GM04504 (cell line): ENCODE results near the gene FAM83F.
"Not testable (repeated sequence)": the region's sequence is repeated elsewhere in the genome, so short reads cannot be mapped to it uniquely, and the experiment has no call there.

ENCODE experiments used
- DNase-seq: peaks from one replicate; pipeline ENCODE4 v3.0.0-alpha.2; 2012; ENCODE audit warnings: low read depth

The FAM83F gene

DNA sequence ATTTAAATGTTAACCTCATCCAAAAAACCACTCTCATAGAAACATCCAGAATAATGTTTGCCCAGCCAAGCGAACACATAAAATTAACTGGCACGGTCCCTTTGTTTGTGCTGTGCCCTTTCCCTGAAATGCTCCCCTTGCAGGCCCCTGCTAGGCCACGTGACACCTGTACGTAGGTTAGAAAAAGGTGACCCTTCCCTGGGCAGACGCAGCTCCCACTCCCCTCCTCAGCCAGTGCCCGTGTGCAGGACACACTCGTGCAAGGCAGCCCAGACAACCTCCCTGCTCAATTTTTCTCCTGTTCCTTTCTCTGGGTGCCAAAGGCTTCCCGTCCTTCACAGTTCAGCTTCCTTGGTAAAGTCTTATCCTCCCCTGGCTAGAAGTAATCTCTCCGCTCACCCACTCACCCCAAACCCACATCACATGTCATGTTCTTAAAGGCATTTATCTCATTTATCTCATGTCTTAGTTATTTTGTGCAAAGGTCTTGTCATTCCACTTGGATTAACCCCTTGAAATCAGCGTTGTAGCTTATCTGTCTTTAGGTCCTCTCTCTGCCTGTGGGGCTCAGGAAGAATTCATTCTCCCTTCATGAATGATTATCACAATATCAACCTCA lies 20.7 kb downstream of the FAM83F start:
- DNase-seq, result no peak

DNA sequence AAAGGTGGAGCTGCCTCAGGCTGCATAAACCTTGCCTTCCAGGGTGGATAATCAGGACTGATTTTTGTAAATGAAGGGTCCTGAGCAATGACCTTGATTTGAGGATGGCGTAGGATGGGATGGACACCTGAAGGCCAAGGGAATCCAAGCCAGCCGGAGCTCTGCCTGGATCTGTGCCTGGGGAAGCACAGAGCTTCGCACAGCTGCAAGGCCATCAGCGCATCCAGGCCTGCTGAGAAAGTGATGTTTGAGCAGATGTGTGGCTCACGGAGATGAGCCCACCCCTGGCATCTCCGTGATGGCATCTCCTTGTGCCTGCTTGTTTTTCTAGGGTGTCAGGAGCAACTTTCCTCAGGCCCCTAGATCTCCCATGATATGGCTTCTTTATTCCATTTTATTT lies 23.3 kb downstream of the FAM83F start:
- no peak for DNase-seq

DNA sequence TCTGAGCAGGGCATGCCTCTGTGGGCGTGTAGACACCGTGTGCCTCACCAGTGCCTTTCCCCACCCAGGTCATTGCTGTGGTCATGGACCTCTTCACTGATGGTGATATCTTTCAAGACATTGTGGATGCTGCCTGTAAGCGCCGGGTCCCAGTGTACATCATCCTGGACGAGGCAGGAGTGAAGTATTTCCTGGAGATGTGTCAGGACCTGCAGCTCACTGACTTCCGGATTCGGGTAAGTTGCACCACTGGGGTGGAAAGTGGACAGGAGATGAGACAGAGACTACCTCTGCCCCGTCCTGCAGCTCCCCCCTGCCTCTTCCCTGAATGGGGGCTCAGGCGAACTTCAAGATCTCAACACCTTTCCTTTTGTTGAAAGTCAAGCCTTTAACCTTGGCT lies 24.3 kb downstream of the FAM83F start:
- no peak for DNase-seq

DNA sequence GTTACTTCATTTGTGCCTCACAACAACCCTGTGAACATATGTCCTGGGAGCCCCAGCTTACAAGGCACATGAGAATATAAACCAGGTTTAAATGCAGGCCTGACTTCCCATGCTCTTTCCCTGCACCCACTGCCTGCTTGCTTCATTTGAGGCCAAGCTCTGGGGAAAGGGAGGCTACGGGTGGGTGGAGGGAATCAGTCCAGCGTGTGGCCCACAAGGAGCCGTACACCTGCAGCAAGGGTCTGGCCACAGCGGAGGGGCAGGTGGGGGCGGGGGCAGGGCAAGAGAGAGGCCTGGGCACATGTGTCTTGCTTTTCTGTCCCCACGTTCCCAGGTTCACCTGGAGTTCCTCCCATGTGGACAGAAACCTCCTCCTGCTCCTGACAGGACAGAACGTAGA lies 26.2 kb downstream of the FAM83F start:
- no peak for DNase-seq

GRCh38 chr22:40021401-40022000 lies 26.7 kb downstream of the FAM83F start:
- no peak for DNase-seq

- DNase-seq, result no peak
Measured at GRCh38 chr22:40022536-40023240, 27.9 kb downstream of the FAM83F start.

GRCh38 chr22:40023341-40023841 lies 28.6 kb downstream of the FAM83F start:
- no peak for DNase-seq

- no peak for DNase-seq
Measured at GRCh38 chr22:40024201-40025061, 29.7 kb downstream of the FAM83F start.

GRCh38 chr22:40025062-40025379 lies 30.3 kb downstream of the FAM83F start:
- not testable (repeated sequence) for DNase-seq

- no peak for DNase-seq
Measured at GRCh38 chr22:40025856-40026255, 31.1 kb downstream of the FAM83F start.

DNA sequence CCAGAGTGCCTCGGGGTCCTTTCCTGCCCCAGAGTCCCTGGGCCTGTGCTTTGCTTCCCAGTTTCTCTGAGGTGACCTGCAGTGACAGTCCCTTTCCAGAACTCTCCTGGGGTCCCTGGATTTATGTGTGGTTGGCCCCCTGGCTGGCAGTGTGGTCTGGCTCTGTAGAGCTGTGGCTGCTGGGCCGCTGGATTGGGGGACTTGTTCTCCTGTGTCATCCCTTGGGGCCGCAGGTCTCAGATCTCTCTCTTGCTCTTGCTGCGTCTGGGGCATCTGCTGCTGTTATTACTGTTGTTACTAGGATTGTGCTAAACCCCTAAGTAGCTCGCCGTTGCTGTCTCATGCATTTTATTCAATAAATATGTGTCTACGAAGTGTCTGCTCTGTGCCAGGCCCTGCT lies 31.9 kb downstream of the FAM83F start:
- no peak for DNase-seq

DNA sequence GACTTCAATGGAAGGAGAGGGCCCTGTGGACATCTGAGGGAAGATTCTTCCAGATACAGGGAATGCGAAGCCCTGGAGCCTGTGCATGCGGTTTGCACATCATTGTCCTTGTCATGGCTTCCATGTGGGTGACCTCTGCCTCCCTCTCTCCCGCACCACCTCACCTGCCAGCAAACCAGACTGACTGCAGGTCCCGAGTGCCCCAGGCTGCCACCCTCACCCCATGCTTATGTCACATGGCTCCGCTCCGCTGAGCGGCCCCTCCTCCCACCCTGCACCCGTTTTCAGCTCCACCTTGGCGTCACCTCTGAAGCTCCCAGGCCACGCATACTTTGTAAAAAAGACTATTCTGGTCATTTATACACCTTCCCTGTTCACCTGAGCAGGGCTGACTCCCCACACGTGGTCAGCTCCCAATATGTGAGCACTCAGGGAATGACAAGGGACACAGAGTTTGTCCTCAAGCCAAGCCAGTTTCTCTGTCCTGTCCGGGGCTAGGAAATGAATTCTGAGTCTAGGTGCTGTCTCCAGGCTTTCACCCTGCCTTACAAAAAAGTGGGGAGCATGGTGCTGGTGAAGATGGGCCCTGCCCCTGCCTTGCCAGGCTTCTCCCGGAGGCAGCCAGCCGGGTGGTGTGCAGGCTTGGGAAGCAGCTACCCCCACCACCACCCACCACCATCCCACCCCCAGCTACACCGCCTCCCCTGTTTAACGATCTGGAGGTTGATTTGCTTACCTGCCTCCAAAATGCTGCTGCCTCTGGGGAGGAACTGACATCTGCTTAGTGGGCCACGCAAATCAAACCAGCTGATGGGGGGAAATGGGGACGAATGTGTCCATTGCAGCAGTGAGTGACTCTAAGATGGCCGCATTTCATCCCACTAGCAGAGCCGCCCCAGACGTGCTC lies 32.7 kb downstream of the FAM83F start:
- DNase-seq, result no peak

DNA sequence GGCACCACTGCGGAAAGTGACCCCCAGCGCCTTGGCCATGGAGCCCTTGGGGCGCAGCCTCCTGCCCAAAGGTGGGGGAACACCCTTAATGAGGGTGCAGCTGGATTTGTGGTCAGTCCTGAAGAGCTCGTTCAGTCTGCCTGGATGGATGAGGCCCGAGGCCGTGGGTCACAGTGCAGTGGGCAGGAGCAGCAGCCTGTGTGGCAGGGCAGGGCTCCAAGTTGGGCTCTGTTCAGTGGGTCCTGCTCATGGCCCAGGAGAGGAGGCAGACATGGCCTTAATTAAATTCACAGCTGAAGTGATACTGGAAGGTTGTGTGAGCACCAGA lies 33.3 kb downstream of the FAM83F start:
- DNase-seq, result no peak

- DNase-seq, result no peak
Measured at GRCh38 chr22:40029189-40029890, 34.6 kb downstream of the FAM83F start.

DNA sequence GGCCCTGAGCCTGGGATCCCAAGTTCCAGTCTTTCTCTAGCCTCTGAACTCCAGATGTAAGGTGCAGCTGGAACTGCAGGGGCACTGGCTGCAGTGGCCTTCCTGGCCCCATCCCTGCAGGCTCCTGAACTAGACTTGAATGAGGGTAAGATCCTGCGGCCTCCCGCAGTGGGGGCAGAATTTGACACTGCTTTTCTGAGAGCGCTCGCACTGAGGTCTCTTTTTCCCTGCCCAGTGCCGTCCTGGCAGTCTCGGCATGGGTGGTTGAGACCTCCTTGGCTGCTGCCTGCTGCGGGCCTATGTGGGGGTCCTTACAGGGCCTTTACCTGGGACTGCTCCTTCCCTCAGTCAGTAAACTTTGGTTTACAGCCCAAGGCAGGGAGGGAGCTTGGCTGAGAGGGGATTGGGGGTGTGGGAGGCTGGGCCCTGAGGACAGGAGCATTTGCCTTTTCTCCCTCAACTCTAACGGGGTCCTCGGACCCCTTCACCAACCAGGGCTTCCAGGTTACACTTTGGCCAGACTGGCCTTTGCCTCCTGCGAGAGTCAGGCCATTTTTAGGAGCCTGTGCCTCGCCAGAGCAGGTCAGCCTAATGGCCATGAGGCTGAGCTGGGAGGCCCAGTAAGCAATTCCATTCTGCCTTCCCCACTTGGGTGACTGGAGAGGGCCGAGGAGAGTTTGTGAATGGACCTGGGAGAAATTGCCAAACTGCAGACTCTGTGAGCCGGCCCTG lies 35.4 kb downstream of the FAM83F start:
- no peak for DNase-seq

DNA sequence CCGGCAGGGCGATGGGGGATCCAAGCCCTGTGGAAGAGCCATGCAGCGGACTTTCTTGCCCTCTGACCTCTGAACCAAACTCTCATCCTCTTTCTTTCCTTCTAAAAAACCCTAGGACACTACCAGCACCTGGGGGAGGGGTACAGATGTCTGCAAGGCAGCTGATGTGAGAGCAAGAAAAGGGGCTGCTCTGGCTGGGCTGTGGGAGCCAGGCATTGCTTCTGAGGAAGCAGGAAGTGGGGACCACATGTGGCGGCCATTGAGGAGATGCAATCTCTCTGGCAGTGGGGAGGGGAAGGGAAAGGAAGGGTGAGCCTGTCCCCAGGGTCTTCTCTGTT lies 36.0 kb downstream of the FAM83F start:
- DNase-seq, result no peak

DNA sequence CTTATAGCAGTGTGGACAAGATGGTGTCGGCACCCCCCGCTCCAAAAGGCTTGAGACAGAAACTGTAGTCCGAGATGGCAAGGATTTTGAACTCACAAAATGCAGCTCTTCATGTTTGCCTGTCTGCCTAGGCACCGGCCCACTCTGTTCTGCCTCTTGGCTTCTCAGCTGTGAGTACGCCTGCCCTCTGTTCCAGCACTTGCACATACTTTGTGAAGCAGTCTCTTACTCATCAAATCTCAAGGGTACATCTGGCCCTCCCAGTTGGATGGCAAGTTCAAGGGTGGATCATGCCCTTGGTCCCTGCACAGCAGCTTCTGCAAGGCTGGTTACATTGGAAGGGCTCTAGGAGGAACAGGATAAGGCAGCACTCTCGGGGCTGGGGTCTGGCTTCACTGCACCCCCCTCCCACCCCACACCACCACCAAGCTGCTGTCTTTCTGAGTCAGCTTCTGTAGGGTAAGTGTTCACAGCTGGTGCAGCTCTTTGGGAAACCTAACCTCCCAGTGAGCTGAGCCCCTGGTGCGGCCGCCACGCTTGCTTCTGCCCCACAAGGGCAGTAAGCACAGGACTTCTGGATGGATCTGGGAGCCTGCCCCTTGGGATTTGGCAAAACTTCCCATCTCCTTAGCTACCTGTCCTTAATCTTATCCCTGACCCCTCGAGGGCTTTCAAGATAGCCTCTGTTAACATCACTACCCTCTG lies 37.2 kb downstream of the FAM83F start:
- no peak for DNase-seq

- DNase-seq, result no peak
Measured at GRCh38 chr22:40033586-40034380, 39.0 kb downstream of the FAM83F start.

DNA sequence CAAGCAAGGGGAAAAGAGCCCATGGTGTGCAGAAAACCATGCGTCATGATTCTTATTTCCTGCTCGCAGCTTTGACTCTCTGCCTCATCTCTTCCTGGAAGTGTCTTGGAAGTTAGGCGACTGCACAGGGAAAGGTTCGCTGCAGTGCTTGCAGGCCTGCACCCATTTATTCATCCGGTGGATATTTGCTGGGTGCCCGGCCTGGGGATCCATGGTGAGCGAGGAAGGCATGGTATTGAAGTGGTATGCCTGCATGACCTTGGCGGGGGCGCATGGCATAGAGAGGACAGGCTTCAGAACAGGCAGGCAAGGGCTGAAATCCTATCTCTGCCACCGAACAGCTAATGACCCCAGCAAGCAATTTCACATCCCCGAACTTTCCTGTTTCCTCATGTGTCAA lies 40.6 kb downstream of the FAM83F start:
- no peak for DNase-seq
